Breast epithelium (tissue), 4 donors: Measurements from ENCODE around the gene GNAI2. TPM values are rescaled to one million over a fixed set of nuclear protein-coding genes. Genes with fewer than 3 reads are reported as not detected.
"Not testable (repeated sequence)": the region's sequence is repeated elsewhere in the genome, so short reads cannot be mapped to it uniquely, and the experiment has no call there.

Experiments
- DNase-seq, 2 donors: peaks; one replicate each; pipeline ENCODE4 v3.0.0-alpha.2; 2019; ENCODE audit warnings: low spot score in 2 of 2
- H3K27ac ChIP-seq, 2 donors: fragments of 200-600 bp; sonication (generic) in 1 of 2; one replicate each; pipeline ENCODE4 v1.5.1; 2016 to 2019; ENCODE audit warnings: mild to moderate bottlenecking in 1 of 2
- H3K27me3 ChIP-seq, 2 donors: fragments of 200-600 bp; sonication (generic) in 1 of 2; one replicate each; pipeline versions ENCODE4 v1.5.1 to v1.6.0; 2017 to 2019; ENCODE audit warnings: control low read depth in 1 of 2, mild to moderate bottlenecking in 1 of 2
- H3K36me3 ChIP-seq: fragments of 200-600 bp; one replicate; pipeline ENCODE4 v1.5.1; 2019
- H3K4me1 ChIP-seq, 2 donors: fragments of 200-600 bp; sonication (generic); one replicate each; pipeline ENCODE4 v1.5.1; 2016 to 2019; ENCODE audit warnings: control low read depth in 1 of 2
- H3K4me3 ChIP-seq, 3 donors: fragments of 200-600 bp; sonication (generic); 1 replicate in 2 of 3; 2 replicates in 1 of 3; pipeline ENCODE4 v1.5.1; 2016 to 2019; ENCODE audit warnings: mild to moderate bottlenecking in 3 of 3, moderate library complexity in 2 of 3
- H3K9me3 ChIP-seq, 2 donors: fragments of 200-600 bp; sonication (generic) in 1 of 2; one replicate each; pipeline ENCODE4 v1.5.1; 2016 to 2019; ENCODE audit warnings: control low read depth in 1 of 2
- POLR2A ChIP-seq: fragments of 450-650 bp; IDR thresholded peaks from one replicate; pipeline ENCODE4 v1.6.1; 2016; ENCODE audit warnings: antibody characterized with exemption, mild to moderate bottlenecking, moderate library complexity
- POLR2AphosphoS5 ChIP-seq, 3 donors: sonication (generic); formaldehyde crosslinking; IDR thresholded peaks; one replicate each; pipeline ENCODE4 v1.6.1; 2017; ENCODE audit warnings: antibody characterized with exemption in 3 of 3
- intact Hi-C: fragments of 100-400 bp; cut with DNase I; formaldehyde crosslinking; loops from one replicate; pipeline ENCODE4 v1.15.1; 2023; ENCODE audit warnings: low total_unique reads
- total RNA-seq, 3 donors: library from RNA; depleted of rRNA; stranded (reverse); fragments of >200 nt; gene quantifications; one replicate each; pipeline ENCODE4 v1.1.0, GENCODE V29; 2016
- TF ChIP-seq, protein P1 (sequence below), 3 donors: fragments of 450-650 bp; IDR thresholded peaks; one replicate each; pipeline ENCODE4 v1.5.1; 2016 to 2017; ENCODE audit warnings: antibody characterized with exemption in 3 of 3, mild to moderate bottlenecking in 3 of 3, moderate library complexity in 3 of 3

GNAI2 gene
- total RNA-seq, 3 donors from 2014 or later, result 95.3 to 232 (median 162) TPM

DNA sequence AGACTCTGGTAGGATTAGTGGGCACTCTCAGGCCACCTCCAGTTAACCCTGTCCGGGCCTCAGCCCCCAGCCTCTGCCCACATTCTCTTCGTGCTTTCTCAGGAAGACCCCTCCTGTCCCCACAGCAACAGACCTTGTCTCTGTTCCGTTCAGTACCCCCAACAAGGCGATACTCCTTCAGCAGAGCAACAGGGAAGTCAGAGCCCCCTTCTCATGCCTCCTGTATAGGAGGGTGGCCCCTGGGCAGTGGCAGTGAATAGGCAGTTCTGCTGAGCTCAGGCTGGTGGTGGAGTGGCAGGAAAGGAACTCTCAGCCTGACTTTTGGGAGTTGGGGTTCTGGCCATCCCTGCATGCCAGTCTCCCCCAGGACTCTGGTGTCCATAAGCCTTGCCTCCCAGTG lies 33.5 kb downstream of the GNAI2 start:
- H3K4me1 ChIP-seq, result peaks cover 17 to 40% of the 10 kb centered on the region in 2 donors
- H3K36me3 ChIP-seq, result no peaks in the 10 kb centered on the region
- intact Hi-C loops, result no loop called here
- no peak for DNase-seq
- H3K9me3 ChIP-seq, result no peaks in the 10 kb centered on the region
- H3K27me3 ChIP-seq, result no peaks in the 10 kb centered on the region
- peak overlapping the region; percentile 94 to 100 for H3K27ac ChIP-seq
- H3K4me3 ChIP-seq, result peak overlapping the region; percentile 9 to 40 (median 28)
- TF ChIP-seq POLR2AphosphoS5 (IDR thresholded peaks at IDR 0.05), result no peak

GRCh38 chr3:50269977-50270413 lies 34.0 kb downstream of the GNAI2 start:
- Histone ChIP-seq H3K27me3 (no peaks in the 10 kb centered on the region), H3K27ac (peak overlapping the region; percentile 94 to 100), H3K36me3 (no peaks in the 10 kb centered on the region), H3K9me3 (no peaks in the 10 kb centered on the region), H3K4me1 (peaks cover 17 to 37% of the 10 kb centered on the region in 2 donors), H3K4me3 (no peak overlapping the region)
- no peak for DNase-seq
- intact Hi-C loops, result no loop called here
- TF ChIP-seq, protein P1, sequence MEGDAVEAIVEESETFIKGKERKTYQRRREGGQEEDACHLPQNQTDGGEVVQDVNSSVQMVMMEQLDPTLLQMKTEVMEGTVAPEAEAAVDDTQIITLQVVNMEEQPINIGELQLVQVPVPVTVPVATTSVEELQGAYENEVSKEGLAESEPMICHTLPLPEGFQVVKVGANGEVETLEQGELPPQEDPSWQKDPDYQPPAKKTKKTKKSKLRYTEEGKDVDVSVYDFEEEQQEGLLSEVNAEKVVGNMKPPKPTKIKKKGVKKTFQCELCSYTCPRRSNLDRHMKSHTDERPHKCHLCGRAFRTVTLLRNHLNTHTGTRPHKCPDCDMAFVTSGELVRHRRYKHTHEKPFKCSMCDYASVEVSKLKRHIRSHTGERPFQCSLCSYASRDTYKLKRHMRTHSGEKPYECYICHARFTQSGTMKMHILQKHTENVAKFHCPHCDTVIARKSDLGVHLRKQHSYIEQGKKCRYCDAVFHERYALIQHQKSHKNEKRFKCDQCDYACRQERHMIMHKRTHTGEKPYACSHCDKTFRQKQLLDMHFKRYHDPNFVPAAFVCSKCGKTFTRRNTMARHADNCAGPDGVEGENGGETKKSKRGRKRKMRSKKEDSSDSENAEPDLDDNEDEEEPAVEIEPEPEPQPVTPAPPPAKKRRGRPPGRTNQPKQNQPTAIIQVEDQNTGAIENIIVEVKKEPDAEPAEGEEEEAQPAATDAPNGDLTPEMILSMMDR (IDR thresholded peaks at IDR 0.05), result no peak
- TF ChIP-seq POLR2A (no peak), POLR2AphosphoS5 (IDR thresholded peaks at IDR 0.05) (no peak)

DNA sequence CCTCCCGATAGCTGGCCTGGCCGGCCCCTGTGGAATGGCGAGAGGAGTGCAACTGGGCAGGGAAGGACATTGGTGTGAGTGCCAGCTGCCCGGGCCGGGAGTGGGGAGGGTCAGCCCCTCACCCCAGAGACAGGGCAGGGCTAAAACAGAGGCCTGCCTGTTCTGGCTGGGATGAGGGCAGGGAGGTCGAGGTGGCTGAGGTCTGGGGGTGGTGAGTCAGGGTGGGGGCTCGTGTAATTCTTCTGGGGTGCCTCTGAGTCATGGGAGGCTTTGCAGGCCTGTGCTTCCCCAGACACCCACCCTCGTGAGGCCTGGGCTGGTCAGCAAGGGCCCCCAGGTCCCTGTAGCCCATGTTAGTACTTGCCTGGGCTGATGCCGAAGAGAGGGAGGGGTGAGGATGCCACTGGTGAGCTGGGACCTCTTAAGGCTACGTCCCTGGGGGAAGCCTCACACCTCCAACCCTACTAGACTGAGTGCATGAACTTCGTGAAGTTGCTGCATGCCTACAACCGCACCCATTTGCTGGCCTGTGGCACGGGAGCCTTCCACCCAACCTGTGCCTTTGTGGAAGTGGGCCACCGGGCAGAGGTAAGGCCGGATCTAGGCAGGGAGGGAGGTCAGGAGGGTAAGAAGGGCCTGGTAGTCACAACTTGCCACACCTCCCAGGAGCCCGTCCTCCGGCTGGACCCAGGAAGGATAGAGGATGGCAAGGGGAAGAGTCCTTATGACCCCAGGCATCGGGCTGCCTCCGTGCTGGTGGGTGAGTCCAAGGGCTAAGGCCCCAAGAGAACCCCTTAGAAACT lies 34.6 kb downstream of the GNAI2 start:
- TF ChIP-seq, protein P1 (IDR thresholded peaks at IDR 0.05), result no peak
- TF ChIP-seq POLR2AphosphoS5 (IDR thresholded peaks at IDR 0.05) (no peak), POLR2A (no peak)
- Histone ChIP-seq H3K27me3 (no peaks in the 10 kb centered on the region), H3K27ac (peak overlapping the region; percentile 94 to 100), H3K4me3 (no peak overlapping the region), H3K36me3 (no peaks in the 10 kb centered on the region), H3K9me3 (no peaks in the 10 kb centered on the region), H3K4me1 (peaks cover 17 to 32% of the 10 kb centered on the region in 2 donors)
- DNase-seq, result no peak
- intact Hi-C loops, result loop anchor here (1.0 kb wide), 1 partner anchor 77 kb away; no protein-coding TSS in a partner anchor

DNA sequence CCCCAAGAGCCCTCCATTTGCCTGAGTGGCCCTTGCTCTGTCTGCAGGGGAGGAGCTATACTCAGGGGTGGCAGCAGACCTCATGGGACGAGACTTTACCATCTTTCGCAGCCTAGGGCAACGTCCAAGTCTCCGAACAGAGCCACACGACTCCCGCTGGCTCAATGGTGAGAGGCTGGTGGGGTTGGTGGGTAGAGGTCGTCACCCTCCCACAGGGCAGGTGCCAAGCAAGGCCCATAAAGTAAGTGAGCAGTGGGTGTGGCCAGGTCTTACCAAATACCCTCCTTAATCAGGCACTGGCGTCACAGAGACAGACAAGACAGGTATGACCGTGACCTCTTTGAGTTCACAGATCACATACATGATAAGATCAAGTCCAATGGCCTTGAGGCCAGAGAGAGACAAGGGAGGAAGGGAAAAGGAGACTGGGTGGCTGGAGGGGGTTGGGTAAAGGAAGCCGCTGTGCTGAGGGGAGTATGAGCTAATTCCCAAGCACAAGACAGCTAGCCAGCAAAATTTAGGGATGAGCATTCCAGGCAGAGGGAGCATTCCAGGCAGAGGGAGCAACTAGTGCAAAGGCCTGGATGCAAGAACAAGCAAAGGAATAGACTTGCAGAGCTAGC lies 35.4 kb downstream of the GNAI2 start:
- TF ChIP-seq POLR2A, result no peak
- TF ChIP-seq POLR2AphosphoS5 (IDR thresholded peaks at IDR 0.05), result no peak
- no peaks in the 10 kb centered on the region for H3K27me3 ChIP-seq
- peak overlapping the region in 1 of 2 donors; percentile 33 for H3K27ac ChIP-seq
- peaks cover 17 to 24% of the 10 kb centered on the region in 2 donors for H3K4me1 ChIP-seq
- no peaks in the 10 kb centered on the region for H3K9me3 ChIP-seq
- H3K36me3 ChIP-seq, result no peaks in the 10 kb centered on the region
- intact Hi-C loops, result loop anchor here (1.0 kb wide), 1 partner anchor 78 kb away; no protein-coding TSS in a partner anchor
- H3K4me3 ChIP-seq, result no peak overlapping the region
- DNase-seq, result no peak

- not testable (repeated sequence) for H3K9me3 ChIP-seq, DNase-seq, H3K27me3 ChIP-seq, H3K27ac ChIP-seq, H3K36me3 ChIP-seq
- Histone ChIP-seq H3K4me1 (peaks cover 17 to 21% of the 10 kb centered on the region in 2 donors), H3K4me3 (peak overlapping the region in 1 of 3 donors; percentile 47)
- intact Hi-C loops, result loop anchor here (2.0 kb wide), 1 partner anchor 46 kb away; no protein-coding TSS in a partner anchor
These were observed 36.5 kb downstream of the GNAI2 start for GRCh38 chr3:50272538-50272910.

GRCh38 chr3:50272911-50273688 lies 37.1 kb downstream of the GNAI2 start:
- Histone ChIP-seq H3K9me3 (no peaks in the 10 kb centered on the region), H3K27me3 (no peaks in the 10 kb centered on the region), H3K36me3 (no peaks in the 10 kb centered on the region), H3K27ac (no peak overlapping the region), H3K4me3 (peak overlapping the region; percentile 21 to 65 (median 47)), H3K4me1 (peaks cover 17% of the 10 kb centered on the region in 2 donors)
- DNase-seq, result peak; percentile 76 to 92
- intact Hi-C loops, result loop anchor here (2.0 kb wide), 1 partner anchor 46 kb away; no protein-coding TSS in a partner anchor
- TF ChIP-seq POLR2AphosphoS5 (IDR thresholded peaks at IDR 0.05) (peak; percentile 51 to 85 (median 77)), POLR2A (no peak)
- TF ChIP-seq, protein P1 (IDR thresholded peaks at IDR 0.05), result peak; percentile 99 to 100 (median 99)
